GM21423 (cell line): ENCODE measurements around the gene VTCN1.
"Not testable (repeated sequence)": the region's sequence is repeated elsewhere in the genome, so short reads cannot be mapped to it uniquely, and the experiment has no call there.

Experiments used
- ATAC-seq: cut with Tn5 transposase; IDR thresholded peaks from one replicate; pipeline ENCODE4 v1.9.1; 2021; ENCODE audit warnings: mild to moderate bottlenecking, moderate library complexity; ENCODE audit not compliant: unreplicated experiment

VTCN1 gene

GRCh38 chr1:117101858-117102257, 108.9 kb downstream of the VTCN1 start:
- not testable (repeated sequence) for ATAC-seq

GRCh38 chr1:117101334-117101733, 109.4 kb downstream of the VTCN1 start:
- ATAC-seq: no peak

GRCh38 chr1:117098287-117098890, 112.3 kb downstream of the VTCN1 start:
- ATAC-seq: no peak

GRCh38 chr1:117097443-117097842, 113.3 kb downstream of the VTCN1 start:
- ATAC-seq: no peak

GRCh38 chr1:117096951-117097408, 113.7 kb downstream of the VTCN1 start:
- no peak for ATAC-seq

GRCh38 chr1:117094841-117095604, 115.7 kb downstream of the VTCN1 start:
- no peak for ATAC-seq

- peak; percentile 69 for ATAC-seq
Measured at GRCh38 chr1:117093870-117094621, 116.7 kb downstream of the VTCN1 start.
